DND-41 (cell line): ENCODE measurements around the gene SLC34A3.

Experiments
- CTCF ChIP-seq: IDR thresholded peaks from 2 replicates; pipeline ENCODE4 v1.5.1; 2012; ENCODE audit warnings: borderline replicate concordance, low read length, moderate library complexity, mild to moderate bottlenecking; ENCODE audit not compliant: poor library complexity, severe bottlenecking; ENCODE audit errors: extremely low read depth
- EZH2 ChIP-seq: IDR thresholded peaks from 3 replicates; pipeline ENCODE4 v1.6.1; 2012; ENCODE audit warnings: borderline replicate concordance, low read depth, mild to moderate bottlenecking, moderate library complexity, low read length, inconsistent platforms; ENCODE audit not compliant: severe bottlenecking

DNA sequence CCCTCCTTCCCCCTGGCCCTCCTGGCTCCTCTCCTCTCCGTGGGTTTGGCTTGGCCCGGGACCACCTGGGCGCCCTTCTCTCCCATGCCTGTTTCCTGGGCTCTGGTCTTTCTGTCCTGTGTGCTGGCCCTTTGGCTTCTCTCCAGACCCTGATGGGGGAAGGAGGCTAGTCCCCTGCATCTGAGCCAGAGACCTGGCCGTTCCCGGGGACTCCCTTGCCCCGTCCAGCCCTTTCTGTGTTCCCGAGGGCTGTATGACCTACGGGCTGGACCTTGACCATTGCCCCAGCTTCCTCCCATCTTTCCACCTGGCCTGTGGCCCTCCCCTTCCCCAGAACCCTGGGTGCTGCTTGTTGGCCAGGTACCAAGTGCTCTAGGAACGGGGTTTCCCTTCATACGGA is 32.8 kb downstream of the SLC34A3 start:
- TF ChIP-seq CTCF (no peak), EZH2 (no peak)
